Adrenal gland (tissue), 5 donors: ENCODE measurements around the gene RSPO1.

Experiments
- CTCF ChIP-seq, 6 experiments: fragments of 450-650 bp in 4 of 6; fragments of 200-600 bp in 2 of 6; sonication (generic) in 1 of 6; IDR thresholded peaks; 1 replicate in 5 of 6; 2 replicates in 1 of 6; pipeline versions ENCODE4 v1.5.1 to v1.8.0; 2016 to 2021; ENCODE audit warnings: antibody characterized with exemption in 6 of 6, mild to moderate bottlenecking in 2 of 6, moderate library complexity in 1 of 6
- POLR2A ChIP-seq, 2 donors: fragments of 450-650 bp; IDR thresholded peaks; one replicate each; pipeline ENCODE4 v1.6.1; 2017; ENCODE audit warnings: antibody characterized with exemption in 2 of 2, mild to moderate bottlenecking in 2 of 2, moderate library complexity in 1 of 2
- donor health status: DM: no; HTN: no; CAD: no.

GRCh38 chr1:37633938-37634243 lies 801 bp downstream of the RSPO1 start:
- TF ChIP-seq CTCF (IDR thresholded peaks at IDR 0.05) = no peak
- no peak for TF ChIP-seq POLR2A (IDR thresholded peaks at IDR 0.05)
